ENCODE data around the gene DIP2B. TPM values are rescaled to one million over a fixed set of nuclear protein-coding genes. Genes with fewer than 3 reads are reported as not detected.

Gene DIP2B
- polyA plus RNA-seq, 2 of the 4 experiments (the other 2 are of a cell fraction): 16.9 to 29.3 TPM

- 92% methylated on average over 2 of the region's 2 CpGs for WGBS (ENCODE audit: missing lambda C conversion rate)
- Histone ChIP-seq H3K27ac (peak overlapping the region in 1 of 2 experiments; percentile 71; a peak in 3 of 6 replicates), H3K4me3 (no peak overlapping the region), H3K4me1 (peaks cover 25% of the 10 kb centered on the region), H3K4me2 (peak overlapping the region; percentile 46; the same call in 1 of the 3 replicates), H3K9me3 (no peaks in the 10 kb centered on the region)
- POLR2A ChIA-PET: no interaction called here
- CTCF ChIA-PET: interaction anchor here (0.6 to 1.5 kb wide), 4 partner anchors 9 to 65 kb away, joined by 3 read pairs; no protein-coding TSS in a partner anchor
- peak in 1 of 2 experiments; percentile 18; a peak in 1 of 6 replicates for ATAC-seq
- FAIRE-seq: no peak
- no peak for DNase-seq (ENCODE audit: low read depth in 1 of 2, low spot score in 1 of 2)
- no peak for TF ChIP-seq BCL3 (IDR thresholded peaks at IDR 0.05)
- no peak for TF ChIP-seq EP300 (IDR thresholded peaks at IDR 0.05)
- no peak for TF ChIP-seq CBX2 (IDR thresholded peaks at IDR 0.05; ENCODE audit: borderline replicate concordance, low read depth)
- TF ChIP-seq ZC3H11A (IDR thresholded peaks at IDR 0.05): no peak
- no peak for TF ChIP-seq HES2 (IDR thresholded peaks at IDR 0.05)
- no peak for TF ChIP-seq ATOH8 (CRISPR knock-in tag; IDR thresholded peaks at IDR 0.05; ENCODE audit: low read depth)
- no peak for TF ChIP-seq CEBPB (IDR thresholded peaks at IDR 0.05)
- no peak for TF ChIP-seq EHF (CRISPR knock-in tag; IDR thresholded peaks at IDR 0.05)
- no peak for TF ChIP-seq RFX5 (IDR thresholded peaks at IDR 0.05)
- no peak for TF ChIP-seq EHMT2 (IDR thresholded peaks at IDR 0.05; ENCODE audit: low read depth)
- TF ChIP-seq CHD4 (IDR thresholded peaks at IDR 0.05; ENCODE audit: borderline replicate concordance): no peak
- no peak for TF ChIP-seq MYC (IDR thresholded peaks at IDR 0.05; ENCODE audit: borderline replicate concordance, low read length)
- no peak for TF ChIP-seq NFE2L2 (conservative IDR thresholded peaks at IDR 0.05; ENCODE audit: low read length)
- TF ChIP-seq E2F6 (IDR thresholded peaks at IDR 0.05; ENCODE audit: borderline replicate concordance, low read depth): no peak
- no peak for TF ChIP-seq CHD2 (IDR thresholded peaks at IDR 0.05; ENCODE audit: low read length, partially characterized antibody)
- TF ChIP-seq ZFP36 (IDR thresholded peaks at IDR 0.05; ENCODE audit: borderline replicate concordance, partially characterized antibody): no peak
- TF ChIP-seq CTCF (IDR thresholded peaks at IDR 0.05): no peak
- TF ChIP-seq HOXB13 (CRISPR knock-in tag; IDR thresholded peaks at IDR 0.05; ENCODE audit: low read depth): no peak
- no peak for TF ChIP-seq MAX (IDR thresholded peaks at IDR 0.05)
These were observed 52.6 kb downstream of the DIP2B start for GRCh38 chr12:50557421-50557820.

- no peak for FAIRE-seq
- ChIA-PET CTCF (interaction anchor here (1.0 kb wide), 1 partner anchor 54 kb away, joined by 4 read pairs; the partner anchor contains the start of gene DIP2B), POLR2A (no interaction called here)
- TF ChIP-seq CHD4 (IDR thresholded peaks at IDR 0.05; ENCODE audit: borderline replicate concordance) (no peak), ZNF302 (CRISPR knock-in tag; IDR thresholded peaks at IDR 0.05) (no peak), JUNB (IDR thresholded peaks at IDR 0.05) (no peak), CHD2 (IDR thresholded peaks at IDR 0.05; ENCODE audit: low read length, partially characterized antibody) (no peak), SMC3 (IDR thresholded peaks at IDR 0.05) (no peak), CTCF (IDR thresholded peaks at IDR 0.05) (no peak), HDAC2 (IDR thresholded peaks at IDR 0.05) (no peak), SREBF2 (IDR thresholded peaks at IDR 0.05) (no peak)
- 0 out of 6 replicates have a peak overlapping the region, but pooled peaks of 1 of the 2 experiments have one; percentile 4 for H3K27ac ChIP-seq
- H3K4me3 ChIP-seq: no peak overlapping the region
- ATAC-seq: no peak
- H3K4me1 ChIP-seq: peaks cover 38% of the 10 kb centered on the region
- no peak for DNase-seq (ENCODE audit: low read depth in 1 of 2, low spot score in 1 of 2)
- no peak overlapping the region for H3K4me2 ChIP-seq
- WGBS (ENCODE audit: missing lambda C conversion rate): 55% methylated on average over 1 of the region's 1 CpG
- H3K9me3 ChIP-seq: no peaks in the 10 kb centered on the region
These were observed 54.2 kb downstream of the DIP2B start for GRCh38 chr12:50558970-50559369.

All from A549 (cell line).